B cell (primary cell): ENCODE data around the gene DDX56. TPM values are rescaled to one million over a fixed set of nuclear protein-coding genes. Genes with fewer than 3 reads are reported as not detected.

Experiments used
- ATAC-seq: fragments of 200-7000 bp; cut with Tn5 transposase; one replicate; pipeline ENCODE4 v1.10.0; 2021; ENCODE audit warnings: low read depth, mild to moderate bottlenecking, moderate number of reproducible peaks, moderate library complexity
- CTCF ChIA-PET: fragments of 350-600 bp; sonication (Branson Sonifier 250); formaldehyde crosslinking; loops from one replicate; lab custom pipeline; 2021; ENCODE audit warnings: antibody characterized with exemption, inconsistent platforms; lab: Charles Lee
- POLR2A ChIA-PET: fragments of 350-600 bp; sonication (Branson Sonifier 250); formaldehyde crosslinking; loops from one replicate; lab custom pipeline; 2021; ENCODE audit warnings: antibody characterized with exemption; lab: Charles Lee
- DNase-seq: peaks from one replicate; pipeline ENCODE4 v3.0.0; 2013
- H2AFZ ChIP-seq: 2 replicates; pipeline ENCODE4 v1.6.1; 2012; ENCODE audit warnings: mild to moderate bottlenecking, low read depth, low read length; ENCODE audit not compliant: insufficient read depth, poor library complexity, severe bottlenecking
- H3K27ac ChIP-seq, 2 donors: 1 replicate in 1 of 2; 2 replicates in 1 of 2; pipeline ENCODE4 v1.5.1; 2012 to 2013; ENCODE audit warnings: low read length in 2 of 2, mild to moderate bottlenecking in 2 of 2, moderate library complexity in 1 of 2
- H3K27me3 ChIP-seq, 4 experiments: fragments of 200-600 bp in 1 of 4; sonication (generic) in 1 of 4; replicated peaks in 1 of 4; 1 replicate in 2 of 4; 2 replicates in 2 of 4; pipeline versions ENCODE4 v1.6.1 to v1.7.0; 2013 to 2016; ENCODE audit warnings: low read length in 3 of 4, mild to moderate bottlenecking in 2 of 4, mixed read lengths in 1 of 4, moderate library complexity in 1 of 4; ENCODE audit not compliant: insufficient read depth in 4 of 4, control insufficient read depth in 3 of 4; ENCODE audit errors: control extremely low read depth in 1 of 4
- H3K36me3 ChIP-seq, 2 experiments: replicated peaks in 1 of 2; 1 replicate in 1 of 2; 2 replicates in 1 of 2; pipeline versions ENCODE4 v1.6.1 to v1.7.1; 2013; ENCODE audit warnings: low read length in 1 of 2; ENCODE audit not compliant: insufficient read depth in 2 of 2, control insufficient read depth in 1 of 2; ENCODE audit errors: control extremely low read depth in 1 of 2, extremely low read depth in 1 of 2
- H3K4me1 ChIP-seq, 2 donors: fragments of 200-600 bp in 1 of 2; sonication (generic) in 1 of 2; 1 replicate in 1 of 2; 2 replicates in 1 of 2; pipeline versions ENCODE4 v1.5.1 to v1.6.1; 2013 to 2017; ENCODE audit warnings: low read length in 2 of 2; ENCODE audit not compliant: control insufficient read depth in 2 of 2, insufficient read depth in 2 of 2
- H3K4me2 ChIP-seq: replicated peaks from 2 replicates; pipeline ENCODE3; 2012; ENCODE audit warnings: mild to moderate bottlenecking, low read depth, low read length; ENCODE audit not compliant: poor library complexity, severe bottlenecking
- H3K4me3 ChIP-seq, 5 experiments: fragments of 200-600 bp in 1 of 5; sonication (generic) in 1 of 5; 1 replicate in 3 of 5; 2 replicates in 2 of 5; pipeline versions ENCODE4 v1.5.1 to v1.7.0; 2011 to 2016; ENCODE audit warnings: low read length in 4 of 5, mild to moderate bottlenecking in 4 of 5, low read depth in 2 of 5, control low read depth in 1 of 5, moderate library complexity in 1 of 5; ENCODE audit not compliant: insufficient read depth in 1 of 5; ENCODE audit errors: control extremely low read depth in 1 of 5, extremely low read depth in 1 of 5
- H3K79me2 ChIP-seq: fragments of 200-600 bp; sonication (generic); one replicate; pipeline ENCODE4 v1.6.0; 2016; ENCODE audit warnings: low read length; ENCODE audit not compliant: control insufficient read depth, insufficient read depth
- H3K9ac ChIP-seq: fragments of 200-600 bp; sonication (generic); 2 replicates; pipeline ENCODE4 v1.6.1; 2017; ENCODE audit warnings: mild to moderate bottlenecking, low read length, moderate library complexity
- H3K9me3 ChIP-seq, 3 donors: one replicate each; pipeline versions ENCODE4 v1.6.1 to v1.7.1; 2013; ENCODE audit warnings: low read length in 2 of 3; ENCODE audit not compliant: control insufficient read depth in 2 of 3, insufficient read depth in 1 of 3; ENCODE audit errors: control extremely low read depth in 1 of 3
- H4K20me1 ChIP-seq: 2 replicates; pipeline ENCODE4 v1.6.0; 2012; ENCODE audit warnings: mild to moderate bottlenecking, low read length; ENCODE audit not compliant: insufficient read depth, control insufficient read depth, poor library complexity, severe bottlenecking
- H3K27ac Mint-ChIP-seq: one replicate; pipeline ENCODE4 v1.8.0; 2021; ENCODE audit warnings: mixed read lengths
- H3K27me3 Mint-ChIP-seq: one replicate; pipeline ENCODE4 v1.8.0; 2021; ENCODE audit warnings: mixed read lengths
- H3K4me1 Mint-ChIP-seq: one replicate; pipeline ENCODE4 v1.8.0; 2021; ENCODE audit warnings: mixed read lengths
- H3K4me3 Mint-ChIP-seq: one replicate; pipeline ENCODE4 v1.8.0; 2021; ENCODE audit warnings: mixed read lengths
- H3K9me3 Mint-ChIP-seq: one replicate; pipeline ENCODE4 v1.8.0; 2022; ENCODE audit warnings: mixed read lengths; ENCODE audit not compliant: insufficient read depth
- CTCF ChIP-seq: fragments of 200-600 bp; IDR thresholded peaks from one replicate; pipeline ENCODE4 v1.8.0; 2022; ENCODE audit warnings: antibody characterized with exemption, mild to moderate bottlenecking
- EZH2 ChIP-seq: IDR thresholded peaks from 2 replicates; pipeline ENCODE4 v1.6.1; 2012; ENCODE audit warnings: borderline replicate concordance, low read depth, mild to moderate bottlenecking, moderate library complexity, low read length; ENCODE audit not compliant: insufficient read depth, poor library complexity, severe bottlenecking
- WGBS: methylation state at CpG from one replicate; pipeline ENCODE4 v1.1.5; 2013; ENCODE audit warnings: missing lambda C conversion rate; ENCODE audit not compliant: insufficient coverage; 5-methylcytosine and 5-hydroxymethylcytosine counted together
- intact Hi-C: fragments of 100-400 bp; cut with micrococcal nuclease; formaldehyde crosslinking; loops from one replicate; pipeline ENCODE4 v1.10.0; 2022
- polyA plus RNA-seq: library from polyadenylated mRNA; depleted of rRNA; stranded (reverse); fragments of >200 nt; gene quantifications from 2 replicates; pipeline ENCODE4 v1.2.3, GENCODE V29; 2012
- total RNA-seq, 2 donors: library from RNA; stranded (reverse); fragments of 120-200 nt in 1 of 2; gene quantifications; 1 replicate in 1 of 2; 2 replicates in 1 of 2; pipeline versions ENCODE4 v1.2.3 to v1.2.4, GENCODE V29; 2013 to 2022

The DDX56 gene
- total and polyA plus RNA-seq, 2 donors (not counting 1 experiment from before 2014, with no cell fraction given): 88.2 to 102 TPM

DNA sequence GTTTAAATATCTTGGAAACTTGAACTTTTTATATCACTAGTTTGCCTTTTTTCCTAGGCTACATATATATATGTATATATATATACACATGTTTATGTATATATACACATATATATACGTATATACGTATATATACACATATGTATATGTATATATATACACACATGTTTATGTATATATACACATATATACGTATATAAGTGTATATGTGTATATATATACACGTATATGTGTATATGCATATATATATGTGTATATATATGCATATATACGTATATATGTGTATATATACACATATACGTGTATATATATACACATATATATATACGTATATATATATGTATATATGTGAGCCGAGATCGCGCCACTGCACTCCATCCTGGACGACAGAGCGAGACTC, 42.8 kb upstream of the DDX56 start:
- Histone ChIP-seq H3K27me3 (no peaks in the 10 kb centered on the region), H3K79me2 (peaks cover 95% of the 10 kb centered on the region), H4K20me1 (peaks cover 54% of the 10 kb centered on the region), H3K4me1 (peaks cover 26 to 31% of the 10 kb centered on the region in 2 donors), H3K9me3 (no peaks in the 10 kb centered on the region), H3K4me3 (no peak overlapping the region), H3K36me3 (no peaks in the 10 kb centered on the region), H3K4me2 (no peak overlapping the region), H3K9ac (no peak overlapping the region), H3K27ac (no peak overlapping the region), H2AFZ (no peak overlapping the region)
- no peak for ATAC-seq
- intact Hi-C loops: no loop called here
- TF ChIP-seq EZH2: no peak
- ChIA-PET CTCF (interaction anchor here (0.7 kb wide), 1 partner anchor 20 kb away, joined by 3 read pairs; no protein-coding TSS in a partner anchor), POLR2A (no interaction called here)
- no peaks in the 10 kb centered on the region for H3K9me3 Mint-ChIP-seq
- no peak overlapping the region for H3K27ac Mint-ChIP-seq
- H3K4me3 Mint-ChIP-seq: no peak overlapping the region
- DNase-seq: no peak
- H3K4me1 Mint-ChIP-seq: peaks cover 57% of the 10 kb centered on the region
- 100% methylated on average over 5 of the region's 12 CpGs for WGBS
- H3K27me3 Mint-ChIP-seq: no peaks in the 10 kb centered on the region

DNA sequence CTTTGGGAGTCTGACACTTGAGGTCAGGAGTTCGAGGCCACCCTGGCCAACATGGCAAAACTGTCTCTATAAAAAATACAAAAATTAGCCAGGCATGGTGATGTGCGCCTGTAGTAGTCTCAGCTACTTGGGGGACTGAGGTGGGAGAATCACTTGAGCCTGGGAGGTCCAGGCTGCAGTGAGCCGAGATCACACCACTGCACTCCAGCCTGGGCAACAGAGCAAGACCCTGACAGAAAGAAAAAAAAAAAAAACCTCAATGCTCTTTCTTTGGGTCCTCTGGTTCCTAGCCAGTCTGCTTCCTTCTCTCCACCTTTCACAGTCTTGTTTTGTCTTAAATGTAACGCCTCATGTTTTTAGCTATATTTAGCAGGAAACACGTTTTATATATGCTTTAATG, 42.1 kb upstream of the DDX56 start:
- Histone ChIP-seq H2AFZ (no peak overlapping the region), H3K27ac (peak overlapping the region in 1 of 2 donors; percentile 74), H3K9me3 (no peaks in the 10 kb centered on the region), H3K4me1 (peaks cover 26 to 31% of the 10 kb centered on the region in 2 donors), H4K20me1 (peaks cover 47% of the 10 kb centered on the region), H3K36me3 (no peaks in the 10 kb centered on the region), H3K4me3 (no peak overlapping the region), H3K27me3 (no peaks in the 10 kb centered on the region), H3K9ac (peak overlapping the region; percentile 43), H3K4me2 (peak overlapping the region; percentile 51), H3K79me2 (peaks cover 95% of the 10 kb centered on the region)
- Mint-ChIP-seq H3K4me3 (peak overlapping the region; percentile 76), H3K9me3 (no peaks in the 10 kb centered on the region), H3K4me1 (peaks cover 52% of the 10 kb centered on the region), H3K27me3 (no peaks in the 10 kb centered on the region), H3K27ac (no peak overlapping the region)
- TF ChIP-seq CTCF (no peak), EZH2 (no peak)
- no CpG with 5 or more reads among the region's 5 CpGs for WGBS
- CTCF ChIA-PET: no interaction called here
- intact Hi-C loops: no loop called here
- ATAC-seq (no peak), DNase-seq (no peak)
- POLR2A ChIA-PET: no interaction called here
